NCI-H2196 treated with DMSO at 0.1 percent for 48 hours (cell line): Measurements from ENCODE around the gene HIF3A.
"Not testable (repeated sequence)": the region's sequence is repeated elsewhere in the genome, so short reads cannot be mapped to it uniquely, and the experiment has no call there.

ENCODE experiments used
- DNase-seq: peaks from one replicate; lab custom pipeline; 2025; ENCODE audit not compliant: unreplicated experiment; lab: John Stamatoyannopoulos, UW

The HIF3A gene

GRCh38 chr19:46291829-46292228 is 5.0 kb upstream of the HIF3A start:
- DNase-seq: no peak

DNA sequence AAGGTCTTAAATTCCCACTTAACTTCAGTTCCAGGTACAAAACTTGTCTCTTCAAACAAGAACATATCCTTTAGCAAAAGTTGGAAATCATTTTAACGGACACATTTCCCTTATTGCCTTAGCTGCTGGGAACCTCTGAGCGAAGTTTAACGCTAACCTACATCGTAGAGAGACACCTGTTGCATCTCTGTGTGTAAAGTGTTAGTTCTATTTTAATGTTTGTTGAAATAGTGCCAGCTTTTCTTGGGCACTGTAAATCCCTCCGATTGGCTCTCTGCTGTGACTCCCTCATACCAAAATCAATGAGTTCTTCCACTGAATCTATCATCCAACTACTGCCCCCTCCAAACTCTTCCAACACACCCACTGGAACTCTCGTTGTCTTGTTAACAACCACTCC is 2.3 kb upstream of the HIF3A start:
- no peak for DNase-seq

- no peak for DNase-seq
Measured at GRCh38 chr19:46295401-46296201, 1.2 kb upstream of the HIF3A start.

- no peak for DNase-seq
Measured at GRCh38 chr19:46296202-46296480, 701 bp upstream of the HIF3A start.

GRCh38 chr19:46297700-46298478 is 1.0 kb downstream of the HIF3A start:
- no peak for DNase-seq

- no peak for DNase-seq
Measured at GRCh38 chr19:46298479-46299003, 1.7 kb downstream of the HIF3A start.

DNA sequence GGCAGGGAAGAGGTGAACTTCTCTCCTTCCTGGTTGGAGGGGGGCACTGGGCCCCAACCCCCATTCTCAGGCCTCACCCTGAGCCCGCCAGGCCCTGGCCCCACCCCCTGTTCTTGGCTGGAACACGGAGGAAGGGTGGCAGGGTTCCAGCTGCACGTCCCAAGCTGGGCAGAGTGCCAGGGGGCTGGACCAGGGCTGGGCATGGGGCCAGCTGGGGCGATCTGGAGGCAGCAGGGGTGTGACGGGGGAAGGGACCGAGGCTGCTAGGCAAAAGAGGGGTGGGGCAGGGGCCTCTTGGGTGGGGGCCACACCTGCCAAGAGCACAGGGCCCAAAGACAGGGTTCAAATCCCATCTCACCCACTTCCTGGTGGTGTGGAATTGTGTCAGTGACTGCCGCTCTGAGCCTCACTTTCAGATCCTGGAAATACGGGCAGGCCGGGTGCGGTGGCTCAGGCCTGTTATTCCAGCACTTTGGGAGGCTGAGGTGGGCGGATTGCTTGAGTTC is 2.2 kb downstream of the HIF3A start:
- DNase-seq: peak; percentile 93

DNA sequence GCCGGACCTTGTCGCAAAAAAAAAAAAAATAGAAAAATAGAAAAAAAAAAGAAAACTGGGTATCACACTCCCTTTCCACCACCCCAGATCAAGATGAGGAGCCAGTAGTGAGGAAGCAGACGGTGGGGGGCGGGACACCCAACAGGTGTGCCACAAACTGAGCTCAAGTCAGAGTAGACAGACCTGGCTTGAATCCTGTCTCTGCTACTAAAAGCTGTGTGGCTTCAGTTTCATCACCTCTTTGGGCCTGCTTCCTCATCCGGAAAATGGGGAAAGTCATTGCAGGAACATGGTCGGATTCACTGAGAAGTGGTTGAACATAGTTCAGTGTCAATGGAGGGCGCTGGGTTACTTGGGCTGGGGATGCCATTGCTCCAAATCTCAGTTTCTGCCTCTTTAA is 2.9 kb downstream of the HIF3A start:
- DNase-seq: no peak

- no peak for DNase-seq
Measured at GRCh38 chr19:46303322-46303690, 6.5 kb downstream of the HIF3A start.

DNA sequence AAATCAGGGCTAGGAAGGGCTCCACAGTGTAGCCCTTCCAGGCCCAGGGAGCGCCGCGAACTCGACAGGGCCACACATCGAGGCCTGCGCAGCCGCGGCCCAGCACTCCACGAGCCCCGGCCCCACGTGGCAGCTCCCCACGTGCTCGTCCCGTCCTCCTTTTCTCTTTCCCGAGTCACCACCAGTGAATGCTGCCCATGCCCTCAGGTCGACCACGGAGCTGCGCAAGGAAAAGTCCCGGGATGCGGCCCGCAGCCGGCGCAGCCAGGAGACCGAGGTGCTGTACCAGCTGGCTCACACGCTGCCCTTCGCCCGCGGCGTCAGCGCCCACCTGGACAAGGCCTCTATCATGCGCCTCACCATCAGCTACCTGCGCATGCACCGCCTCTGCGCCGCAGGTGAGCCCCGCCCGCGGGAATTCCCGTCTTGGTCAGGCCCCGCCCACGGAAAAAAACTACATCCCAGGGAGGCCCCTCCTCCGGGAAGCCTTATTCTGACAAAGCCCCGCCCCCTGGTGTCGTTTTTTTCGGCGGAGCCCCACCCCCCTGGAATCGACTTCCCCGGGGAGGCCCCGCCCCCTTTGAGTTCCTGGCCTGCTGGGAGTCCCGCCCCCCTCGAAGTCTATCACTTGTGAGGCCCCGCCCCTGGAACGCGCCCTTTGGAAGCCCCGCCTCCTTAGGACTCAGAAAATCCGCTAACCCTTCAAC is 7.0 kb downstream of the HIF3A start:
- DNase-seq: no peak

DNA sequence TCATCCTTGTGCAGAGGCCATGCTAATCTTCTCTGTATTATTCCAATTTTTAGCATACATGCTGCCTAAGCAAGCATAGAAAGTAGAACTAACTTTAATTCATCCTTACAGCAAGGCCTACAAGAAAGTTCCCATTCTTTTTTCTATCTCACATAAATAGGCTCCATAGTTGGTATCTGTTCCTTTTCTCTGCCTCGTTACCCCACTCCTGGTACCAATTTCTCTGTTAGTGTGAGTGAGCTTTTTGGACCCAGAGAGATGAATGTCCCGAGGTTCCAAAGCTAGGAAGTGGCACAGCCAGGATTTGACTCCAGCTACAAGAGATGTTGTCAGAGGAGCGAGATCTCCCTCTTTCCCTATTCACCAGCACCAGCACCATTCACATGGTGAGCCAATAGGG is 9.7 kb downstream of the HIF3A start:
- no peak for DNase-seq

- DNase-seq: no peak
Measured at GRCh38 chr19:46308510-46308909, 11.7 kb downstream of the HIF3A start.

DNA sequence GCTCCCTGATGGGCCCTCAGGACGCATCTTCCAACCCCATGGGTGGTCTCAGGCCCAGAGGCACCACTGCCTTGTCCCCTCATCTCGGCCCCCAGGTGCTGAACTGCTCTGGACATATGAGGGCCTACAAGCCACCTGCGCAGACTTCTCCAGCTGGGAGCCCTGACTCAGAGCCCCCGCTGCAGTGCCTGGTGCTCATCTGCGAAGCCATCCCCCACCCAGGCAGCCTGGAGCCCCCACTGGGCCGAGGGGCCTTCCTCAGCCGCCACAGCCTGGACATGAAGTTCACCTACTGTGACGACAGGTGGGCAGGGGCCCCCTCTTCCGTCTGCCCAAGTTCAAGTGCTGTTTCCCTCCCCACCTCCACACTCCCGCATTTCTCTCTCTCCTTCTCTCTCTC is 12.2 kb downstream of the HIF3A start:
- DNase-seq: no peak

DNA sequence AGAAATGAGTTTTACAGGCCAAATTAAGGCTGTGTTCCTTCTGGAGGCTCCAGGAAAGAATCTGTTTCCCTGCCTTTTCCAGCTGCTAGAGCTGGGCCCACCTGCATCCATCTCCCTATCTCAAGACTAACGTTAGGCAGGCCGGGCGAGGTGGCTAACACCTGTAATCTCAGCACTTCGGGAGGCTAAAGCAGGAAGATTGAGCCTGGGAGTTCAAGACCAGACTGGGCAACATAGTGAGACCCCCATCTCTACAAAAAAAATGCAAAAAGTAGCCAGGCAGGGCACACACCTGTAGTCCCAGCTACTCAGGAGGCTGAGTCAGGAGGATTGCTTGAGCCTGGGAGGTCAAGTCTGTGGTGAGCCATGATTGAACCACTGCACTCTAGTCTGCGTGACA is 14.6 kb downstream of the HIF3A start:
- no peak for DNase-seq

DNA sequence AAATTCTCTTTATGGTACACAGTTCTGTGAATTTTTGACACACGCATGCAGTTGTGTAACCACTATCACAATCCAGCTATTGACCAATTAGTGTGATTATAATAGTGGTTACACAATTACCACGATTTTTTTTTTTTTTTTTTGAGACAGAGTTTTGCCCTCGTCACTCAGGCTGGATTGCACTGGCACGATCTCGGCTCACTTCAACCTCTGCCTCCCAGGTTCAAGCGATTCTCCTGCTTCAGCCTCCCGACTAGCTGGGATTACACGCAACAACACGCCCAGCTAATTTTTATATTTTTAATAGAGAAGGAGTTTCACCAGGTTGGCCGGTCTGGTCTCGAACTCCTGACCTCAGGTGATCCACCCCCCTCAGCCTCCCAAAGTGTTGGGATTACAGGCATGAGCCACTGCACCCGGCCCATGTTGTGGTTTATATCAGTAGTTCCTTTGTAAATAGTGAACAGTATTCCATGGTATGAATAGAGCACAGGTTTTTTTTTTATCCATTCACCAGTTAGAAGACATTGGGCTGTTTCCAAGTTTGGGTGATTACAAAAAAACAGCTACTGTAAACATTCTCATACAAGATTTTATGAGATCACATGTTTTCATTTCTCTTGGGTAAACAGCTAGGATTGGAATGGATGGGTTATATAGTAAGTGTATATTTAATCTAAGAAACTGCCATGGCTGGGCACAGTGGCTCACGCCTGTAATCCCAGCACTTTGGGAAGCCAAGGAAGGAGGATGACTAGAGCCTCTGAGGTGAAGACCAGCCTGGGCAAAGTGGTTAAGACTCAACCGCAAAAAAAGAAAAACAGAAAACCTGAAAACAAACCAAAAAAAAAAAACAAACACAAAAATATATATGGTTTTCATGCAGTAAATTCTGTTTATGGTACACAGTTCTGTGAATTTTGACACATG is 17.0 kb downstream of the HIF3A start:
- not testable (repeated sequence) for DNase-seq

- no peak for DNase-seq
Measured at GRCh38 chr19:46317339-46317738, 20.5 kb downstream of the HIF3A start.

- no peak for DNase-seq
Measured at GRCh38 chr19:46319613-46320012, 22.8 kb downstream of the HIF3A start.

DNA sequence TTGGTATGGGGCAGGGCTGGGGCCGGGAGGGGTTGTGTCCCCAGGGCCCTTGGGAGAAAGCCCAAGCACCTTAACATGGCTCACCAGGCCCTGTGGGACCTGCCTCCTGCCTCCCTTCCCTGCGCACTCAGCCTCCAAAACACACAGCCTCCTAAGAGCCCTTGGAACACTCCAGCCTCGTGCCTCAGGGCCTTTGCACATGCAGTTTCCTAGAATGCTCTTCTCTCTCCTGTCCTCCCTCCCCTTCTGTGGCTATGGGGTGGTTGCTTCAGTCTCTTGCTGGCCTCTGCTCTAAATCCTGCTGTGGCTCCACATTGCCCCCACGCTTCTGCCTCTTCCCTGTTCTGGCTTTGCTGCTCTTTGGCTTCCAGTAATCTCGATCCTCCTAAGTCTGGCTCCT is 23.7 kb downstream of the HIF3A start:
- no peak for DNase-seq

GRCh38 chr19:46321653-46322052 is 24.8 kb downstream of the HIF3A start:
- DNase-seq: no peak

DNA sequence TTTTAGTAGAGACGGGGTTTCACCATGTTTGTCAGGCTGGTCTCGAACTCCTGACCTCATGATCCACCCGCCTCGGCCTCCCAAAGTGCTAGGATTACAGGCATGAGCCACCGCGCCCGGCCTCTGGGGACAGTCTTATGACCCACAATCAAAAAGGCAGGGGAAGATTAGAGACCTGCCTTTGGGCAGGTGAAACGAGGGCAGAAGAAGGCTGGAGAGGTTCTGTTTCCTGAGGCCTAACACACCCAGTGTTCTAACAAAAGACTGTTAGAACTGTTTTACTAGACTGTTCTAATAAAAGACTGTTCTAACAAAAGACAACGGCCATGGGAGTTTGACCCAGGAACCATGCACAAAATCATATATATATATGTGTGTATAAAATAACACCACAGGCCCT is 26.4 kb downstream of the HIF3A start:
- DNase-seq: not testable (repeated sequence)

DNA sequence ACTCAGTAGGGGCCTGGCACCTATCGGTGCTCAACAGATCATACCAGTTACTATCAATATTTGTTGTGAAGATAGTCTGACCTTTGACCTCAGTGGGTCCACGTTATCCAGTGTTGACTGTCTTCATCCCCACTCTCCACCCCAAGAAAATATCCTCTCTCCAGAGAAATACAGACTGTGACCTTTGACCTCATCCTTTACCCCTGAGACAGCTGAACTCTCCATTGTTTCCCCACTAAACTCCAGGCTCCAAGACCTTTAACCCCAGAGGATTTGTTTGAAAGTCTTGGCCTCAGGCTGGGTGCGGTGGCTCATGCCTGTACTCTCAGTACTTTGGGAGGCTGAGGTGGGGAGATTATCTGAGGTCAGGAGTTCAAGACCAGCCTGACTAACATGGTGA is 27.4 kb downstream of the HIF3A start:
- no peak for DNase-seq
